ENCODE measurements around the gene PSMB1.

DNA sequence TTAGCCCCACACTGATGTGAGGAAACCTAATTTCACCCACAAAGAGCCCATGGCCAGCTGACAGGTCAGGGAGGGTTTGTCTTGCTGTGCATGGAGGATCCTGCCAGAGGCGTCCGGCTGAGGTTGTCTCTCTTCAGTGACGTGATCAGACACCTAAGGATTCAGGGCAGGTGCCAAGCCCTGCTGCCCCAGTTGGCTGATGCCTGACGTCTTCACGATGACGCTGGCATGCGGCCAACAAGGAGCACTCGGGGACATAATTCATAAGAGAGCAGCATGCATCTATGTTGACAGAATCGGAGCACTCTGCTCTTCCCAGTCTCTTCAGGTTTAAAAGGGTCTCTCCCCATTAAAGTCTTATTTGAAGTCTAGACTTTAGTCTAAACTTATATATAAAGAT, 47.8 kb downstream of the PSMB1 start:
- TF ChIP-seq, protein P1, sequence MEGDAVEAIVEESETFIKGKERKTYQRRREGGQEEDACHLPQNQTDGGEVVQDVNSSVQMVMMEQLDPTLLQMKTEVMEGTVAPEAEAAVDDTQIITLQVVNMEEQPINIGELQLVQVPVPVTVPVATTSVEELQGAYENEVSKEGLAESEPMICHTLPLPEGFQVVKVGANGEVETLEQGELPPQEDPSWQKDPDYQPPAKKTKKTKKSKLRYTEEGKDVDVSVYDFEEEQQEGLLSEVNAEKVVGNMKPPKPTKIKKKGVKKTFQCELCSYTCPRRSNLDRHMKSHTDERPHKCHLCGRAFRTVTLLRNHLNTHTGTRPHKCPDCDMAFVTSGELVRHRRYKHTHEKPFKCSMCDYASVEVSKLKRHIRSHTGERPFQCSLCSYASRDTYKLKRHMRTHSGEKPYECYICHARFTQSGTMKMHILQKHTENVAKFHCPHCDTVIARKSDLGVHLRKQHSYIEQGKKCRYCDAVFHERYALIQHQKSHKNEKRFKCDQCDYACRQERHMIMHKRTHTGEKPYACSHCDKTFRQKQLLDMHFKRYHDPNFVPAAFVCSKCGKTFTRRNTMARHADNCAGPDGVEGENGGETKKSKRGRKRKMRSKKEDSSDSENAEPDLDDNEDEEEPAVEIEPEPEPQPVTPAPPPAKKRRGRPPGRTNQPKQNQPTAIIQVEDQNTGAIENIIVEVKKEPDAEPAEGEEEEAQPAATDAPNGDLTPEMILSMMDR (IDR thresholded peaks at IDR 0.05) = no peak
- no peak for TF ChIP-seq POLR2AphosphoS5 (IDR thresholded peaks at IDR 0.05)
- no peak for TF ChIP-seq POLR2A (IDR thresholded peaks at IDR 0.05)
- no peak for TF ChIP-seq EP300 (IDR thresholded peaks at IDR 0.05)
